Measurements from ENCODE around the gene IZUMO4. TPM values are rescaled to one million over a fixed set of nuclear protein-coding genes. Genes with fewer than 3 reads are reported as not detected.

Gene IZUMO4
- total RNA-seq, 4 donors from 2014 or later, result 3.0 to 11.4 (median 3.2) TPM; not detected in 1

DNA sequence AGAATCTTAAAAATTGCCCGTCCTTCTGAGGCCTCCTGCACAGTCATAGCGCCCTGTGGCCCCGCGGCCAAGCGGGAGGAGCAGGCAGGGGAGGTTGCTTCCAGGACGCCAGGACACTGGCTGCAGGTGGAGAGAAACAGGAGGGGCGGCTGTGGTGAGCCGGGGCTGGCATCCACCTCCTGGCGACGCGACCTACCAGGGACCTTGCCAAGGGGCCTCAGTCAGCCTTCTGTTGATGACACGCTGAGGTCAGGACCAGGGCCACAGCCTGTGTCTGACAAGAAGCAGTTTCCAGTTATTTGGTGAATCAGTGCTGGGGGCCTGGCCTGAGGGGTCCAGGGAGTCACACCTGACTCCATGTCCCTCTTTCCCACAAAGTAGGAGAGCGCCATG is 32.3 kb upstream of the IZUMO4 start:
- 52 to 69% methylated on average over 11 to 12 of the region's 13 CpGs for WGBS, 2 donors
- Histone ChIP-seq H3K27me3 (no peaks in the 10 kb centered on the region), H3K36me3 (no peaks in the 10 kb centered on the region), H3K4me1 (peaks cover 22 to 59% (median 26%) of the 10 kb centered on the region in 3 donors), H3K27ac (peak overlapping the region in 3 of 4 donors; percentile 65 to 80 (median 80)), H3K9me3 (no peaks in the 10 kb centered on the region), H3K4me3 (no peak overlapping the region)
- intact Hi-C loops (cut with DNase I), result no loop called here
- no peak for TF ChIP-seq POLR2A (IDR thresholded peaks at IDR 0.05)
- TF ChIP-seq, protein P1, sequence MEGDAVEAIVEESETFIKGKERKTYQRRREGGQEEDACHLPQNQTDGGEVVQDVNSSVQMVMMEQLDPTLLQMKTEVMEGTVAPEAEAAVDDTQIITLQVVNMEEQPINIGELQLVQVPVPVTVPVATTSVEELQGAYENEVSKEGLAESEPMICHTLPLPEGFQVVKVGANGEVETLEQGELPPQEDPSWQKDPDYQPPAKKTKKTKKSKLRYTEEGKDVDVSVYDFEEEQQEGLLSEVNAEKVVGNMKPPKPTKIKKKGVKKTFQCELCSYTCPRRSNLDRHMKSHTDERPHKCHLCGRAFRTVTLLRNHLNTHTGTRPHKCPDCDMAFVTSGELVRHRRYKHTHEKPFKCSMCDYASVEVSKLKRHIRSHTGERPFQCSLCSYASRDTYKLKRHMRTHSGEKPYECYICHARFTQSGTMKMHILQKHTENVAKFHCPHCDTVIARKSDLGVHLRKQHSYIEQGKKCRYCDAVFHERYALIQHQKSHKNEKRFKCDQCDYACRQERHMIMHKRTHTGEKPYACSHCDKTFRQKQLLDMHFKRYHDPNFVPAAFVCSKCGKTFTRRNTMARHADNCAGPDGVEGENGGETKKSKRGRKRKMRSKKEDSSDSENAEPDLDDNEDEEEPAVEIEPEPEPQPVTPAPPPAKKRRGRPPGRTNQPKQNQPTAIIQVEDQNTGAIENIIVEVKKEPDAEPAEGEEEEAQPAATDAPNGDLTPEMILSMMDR (IDR thresholded peaks at IDR 0.05), result no peak
- no peak for DNase-seq

- Histone ChIP-seq H3K4me1 (peaks cover 16 to 59% (median 21%) of the 10 kb centered on the region in 3 donors), H3K4me3 (no peak overlapping the region), H3K27me3 (no peaks in the 10 kb centered on the region), H3K9me3 (no peaks in the 10 kb centered on the region), H3K27ac (peak overlapping the region in 3 of 4 donors; percentile 65 to 80 (median 80)), H3K36me3 (no peaks in the 10 kb centered on the region)
- 61 to 85% methylated on average over 7 to 15 of the region's 38 CpGs for WGBS, 2 donors
- no peak for TF ChIP-seq POLR2A (IDR thresholded peaks at IDR 0.05)
- TF ChIP-seq, protein P1 (IDR thresholded peaks at IDR 0.05), result no peak
- intact Hi-C loops (cut with DNase I), result loop anchor here (5.0 kb wide), 1 partner anchor 43 kb away; no protein-coding TSS in a partner anchor
- no peak for DNase-seq
These were observed 31.8 kb upstream of the IZUMO4 start for GRCh38 chr19:2064788-2065524.

GRCh38 chr19:2070436-2070827 is 26.3 kb upstream of the IZUMO4 start:
- DNase-seq, result no peak
- intact Hi-C loops (cut with DNase I), result loop anchor here (10.0 kb wide), 1 partner anchor 156 kb away; no protein-coding TSS in a partner anchor
- peaks cover 0 to 24% (median 0%) of the 10 kb centered on the region in 3 donors for H3K4me1 ChIP-seq
- 86 to 89% methylated on average over 6 to 10 of the region's 10 CpGs for WGBS, 2 donors
- TF ChIP-seq POLR2A (IDR thresholded peaks at IDR 0.05), result no peak
- TF ChIP-seq, protein P1 (IDR thresholded peaks at IDR 0.05), result no peak
- no peaks in the 10 kb centered on the region for H3K9me3 ChIP-seq
- H3K4me3 ChIP-seq, result no peak overlapping the region
- H3K27me3 ChIP-seq, result no peaks in the 10 kb centered on the region
- H3K27ac ChIP-seq, result peak overlapping the region in 1 of 4 donors; percentile 43
- H3K36me3 ChIP-seq, result peaks cover 21 to 47% (median 25%) of the 10 kb centered on the region in 3 donors

- intact Hi-C loops (cut with DNase I), result loop anchor here (10.0 kb wide), 1 partner anchor 156 kb away; no protein-coding TSS in a partner anchor
- DNase-seq, result no peak
- TF ChIP-seq, protein P1 (IDR thresholded peaks at IDR 0.05), result no peak
- TF ChIP-seq POLR2A (IDR thresholded peaks at IDR 0.05), result no peak
- Histone ChIP-seq H3K9me3 (no peaks in the 10 kb centered on the region), H3K27ac (no peak overlapping the region), H3K27me3 (no peaks in the 10 kb centered on the region), H3K36me3 (peaks cover 24 to 54% (median 26%) of the 10 kb centered on the region in 3 donors), H3K4me1 (peaks cover 0 to 24% (median 0%) of the 10 kb centered on the region in 3 donors), H3K4me3 (no peak overlapping the region)
- WGBS, 2 donors, result 80 to 84% methylated on average over 15 to 17 of the region's 19 CpGs
These were observed 25.6 kb upstream of the IZUMO4 start for GRCh38 chr19:2070986-2071673.

Measured in esophagus squamous epithelium (tissue), 5 donors.